Lower leg skin (tissue), 4 donors: ENCODE data around the gene DGKD. TPM values are rescaled to one million over a fixed set of nuclear protein-coding genes. Genes with fewer than 3 reads are reported as not detected.

Experiments
- DNase-seq, 2 donors: peaks; one replicate each; pipeline ENCODE4 v3.0.0-alpha.2; 2019; ENCODE audit warnings: low spot score in 2 of 2
- H3K4me3 ChIP-seq: fragments of 200-600 bp; sonication (generic); 2 replicates; pipeline ENCODE4 v1.5.1; 2017; ENCODE audit warnings: mild to moderate bottlenecking, low read depth; ENCODE audit not compliant: poor library complexity, severe bottlenecking
- POLR2A ChIP-seq, 2 donors: fragments of 450-650 bp; IDR thresholded peaks; one replicate each; pipeline ENCODE4 v1.6.1; 2016 to 2017; ENCODE audit warnings: antibody characterized with exemption in 2 of 2, mild to moderate bottlenecking in 1 of 2, moderate library complexity in 1 of 2
- WGBS, 2 donors: methylation state at CpG; one replicate each; pipeline ENCODE4 v1.1.5; 2018; 5-methylcytosine and 5-hydroxymethylcytosine counted together
- intact Hi-C: fragments of 100-400 bp; cut with DNase I; formaldehyde crosslinking; loops from one replicate; pipeline ENCODE4 v1.15.0; 2023; ENCODE audit warnings: low total_unique reads
- total RNA-seq, 4 donors: library from RNA; depleted of rRNA; stranded (reverse); fragments of >200 nt; gene quantifications; one replicate each; pipeline ENCODE4 v1.1.0, GENCODE V29; 2016
- TF ChIP-seq, protein P1 (sequence below), 3 donors: fragments of 450-650 bp; IDR thresholded peaks; one replicate each; pipeline ENCODE4 v1.5.1; 2016; ENCODE audit warnings: antibody characterized with exemption in 3 of 3, mild to moderate bottlenecking in 3 of 3, moderate library complexity in 2 of 3

Gene DGKD
- total RNA-seq, 4 donors from 2014 or later: 5.8 to 15.2 (median 7.8) TPM

DNA sequence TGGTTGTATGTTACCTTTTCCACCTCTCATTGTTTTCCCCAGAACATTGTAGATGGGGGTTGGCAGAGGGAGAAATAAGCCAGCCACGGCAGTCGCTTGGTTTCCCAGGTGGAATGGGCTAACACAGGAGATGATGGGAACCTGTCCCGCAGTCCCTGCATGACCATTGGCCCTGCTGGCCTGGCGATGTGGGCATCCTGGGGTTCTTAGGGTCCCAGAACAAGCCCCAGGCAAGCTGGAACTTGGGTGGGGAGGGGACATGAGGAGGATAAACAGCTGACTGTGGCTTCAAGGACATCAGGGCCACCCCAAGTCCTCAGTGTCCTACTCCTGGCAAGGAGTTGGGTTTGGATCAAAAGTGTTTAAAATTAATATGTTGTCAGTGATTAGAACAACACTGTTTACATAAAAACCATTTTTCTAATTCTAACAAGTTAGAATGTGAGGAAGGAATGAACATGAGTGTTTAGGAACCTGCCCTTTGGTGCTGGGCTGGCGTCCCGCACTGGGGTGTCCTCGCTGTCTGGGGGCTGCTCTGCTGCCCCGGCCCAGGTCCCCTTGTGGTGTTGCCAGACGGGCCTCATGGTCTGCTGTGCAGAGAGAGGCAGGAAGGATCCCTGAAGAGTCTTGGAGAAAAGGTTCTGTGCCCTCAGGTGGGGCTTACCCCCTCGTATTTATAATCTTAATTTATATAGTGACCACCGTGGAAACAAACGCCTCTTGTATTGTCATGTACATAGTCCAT is 117.2 kb downstream of the DGKD start:
- 95 to 96% methylated on average over 12 of the region's 12 CpGs for WGBS, 2 donors

DNA sequence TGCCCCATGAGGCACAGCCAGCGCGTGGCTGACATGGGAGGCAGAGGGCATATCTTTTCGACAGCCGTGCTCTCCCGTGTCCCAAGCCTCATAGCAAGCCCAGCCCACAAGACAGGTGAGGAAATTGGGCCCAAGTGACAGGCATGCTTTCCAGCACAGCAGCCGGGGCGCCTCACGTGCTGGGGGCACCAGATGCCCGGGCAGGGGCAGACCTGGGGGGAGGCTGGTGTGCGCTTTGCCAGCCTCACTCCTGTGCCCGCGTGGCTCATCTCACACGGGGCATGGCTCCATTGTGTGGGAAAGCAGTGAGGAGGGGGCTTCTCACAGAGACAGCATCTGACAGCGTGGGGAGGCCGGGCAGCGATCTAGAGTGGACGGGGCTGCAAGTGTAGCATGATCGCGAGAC is 119.1 kb downstream of the DGKD start:
- intact Hi-C loops: no loop called here
- DNase-seq: peak in 1 of 2 donors; percentile 77
- no peak for TF ChIP-seq POLR2A (IDR thresholded peaks at IDR 0.05)
- TF ChIP-seq, protein P1, sequence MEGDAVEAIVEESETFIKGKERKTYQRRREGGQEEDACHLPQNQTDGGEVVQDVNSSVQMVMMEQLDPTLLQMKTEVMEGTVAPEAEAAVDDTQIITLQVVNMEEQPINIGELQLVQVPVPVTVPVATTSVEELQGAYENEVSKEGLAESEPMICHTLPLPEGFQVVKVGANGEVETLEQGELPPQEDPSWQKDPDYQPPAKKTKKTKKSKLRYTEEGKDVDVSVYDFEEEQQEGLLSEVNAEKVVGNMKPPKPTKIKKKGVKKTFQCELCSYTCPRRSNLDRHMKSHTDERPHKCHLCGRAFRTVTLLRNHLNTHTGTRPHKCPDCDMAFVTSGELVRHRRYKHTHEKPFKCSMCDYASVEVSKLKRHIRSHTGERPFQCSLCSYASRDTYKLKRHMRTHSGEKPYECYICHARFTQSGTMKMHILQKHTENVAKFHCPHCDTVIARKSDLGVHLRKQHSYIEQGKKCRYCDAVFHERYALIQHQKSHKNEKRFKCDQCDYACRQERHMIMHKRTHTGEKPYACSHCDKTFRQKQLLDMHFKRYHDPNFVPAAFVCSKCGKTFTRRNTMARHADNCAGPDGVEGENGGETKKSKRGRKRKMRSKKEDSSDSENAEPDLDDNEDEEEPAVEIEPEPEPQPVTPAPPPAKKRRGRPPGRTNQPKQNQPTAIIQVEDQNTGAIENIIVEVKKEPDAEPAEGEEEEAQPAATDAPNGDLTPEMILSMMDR (IDR thresholded peaks at IDR 0.05): no peak
- H3K4me3 ChIP-seq: no peak overlapping the region
- WGBS, 2 donors: 91 to 93% methylated on average over 17 to 19 of the region's 19 CpGs

More for the DNA sequence above, 117.2 kb downstream of the DGKD start:
- no peak overlapping the region for H3K4me3 ChIP-seq
- no peak for TF ChIP-seq POLR2A (IDR thresholded peaks at IDR 0.05)
- TF ChIP-seq, protein P1 (IDR thresholded peaks at IDR 0.05): no peak
- peak in 1 of 2 donors; percentile 77 for DNase-seq
- intact Hi-C loops: no loop called here

DNA sequence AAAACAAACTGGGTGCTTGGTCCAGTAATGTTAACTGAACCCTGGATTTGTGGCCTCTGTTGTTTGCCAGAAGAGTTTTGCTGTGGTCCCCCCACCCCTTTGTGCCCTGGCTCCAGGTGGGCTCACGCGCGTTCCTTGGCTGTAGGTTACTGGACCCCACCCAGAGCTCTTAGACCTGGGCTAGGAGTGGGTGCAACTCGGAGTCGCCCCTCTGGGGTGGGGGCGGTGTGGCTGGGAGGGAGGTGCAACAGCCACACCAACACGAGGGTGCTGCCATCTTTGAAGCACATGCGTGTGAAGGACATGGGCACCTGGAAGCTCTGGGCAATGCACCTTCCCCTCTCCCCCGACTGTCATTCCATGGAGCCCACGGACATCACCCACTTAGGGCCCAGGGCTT is 119.6 kb downstream of the DGKD start:
- intact Hi-C loops: no loop called here
- 90 to 91% methylated on average over 7 to 10 of the region's 10 CpGs for WGBS, 2 donors
- DNase-seq: peak in 1 of 2 donors; percentile 56
- H3K4me3 ChIP-seq: no peak overlapping the region
- TF ChIP-seq POLR2A (IDR thresholded peaks at IDR 0.05): no peak
- TF ChIP-seq, protein P1 (IDR thresholded peaks at IDR 0.05): no peak

DNA sequence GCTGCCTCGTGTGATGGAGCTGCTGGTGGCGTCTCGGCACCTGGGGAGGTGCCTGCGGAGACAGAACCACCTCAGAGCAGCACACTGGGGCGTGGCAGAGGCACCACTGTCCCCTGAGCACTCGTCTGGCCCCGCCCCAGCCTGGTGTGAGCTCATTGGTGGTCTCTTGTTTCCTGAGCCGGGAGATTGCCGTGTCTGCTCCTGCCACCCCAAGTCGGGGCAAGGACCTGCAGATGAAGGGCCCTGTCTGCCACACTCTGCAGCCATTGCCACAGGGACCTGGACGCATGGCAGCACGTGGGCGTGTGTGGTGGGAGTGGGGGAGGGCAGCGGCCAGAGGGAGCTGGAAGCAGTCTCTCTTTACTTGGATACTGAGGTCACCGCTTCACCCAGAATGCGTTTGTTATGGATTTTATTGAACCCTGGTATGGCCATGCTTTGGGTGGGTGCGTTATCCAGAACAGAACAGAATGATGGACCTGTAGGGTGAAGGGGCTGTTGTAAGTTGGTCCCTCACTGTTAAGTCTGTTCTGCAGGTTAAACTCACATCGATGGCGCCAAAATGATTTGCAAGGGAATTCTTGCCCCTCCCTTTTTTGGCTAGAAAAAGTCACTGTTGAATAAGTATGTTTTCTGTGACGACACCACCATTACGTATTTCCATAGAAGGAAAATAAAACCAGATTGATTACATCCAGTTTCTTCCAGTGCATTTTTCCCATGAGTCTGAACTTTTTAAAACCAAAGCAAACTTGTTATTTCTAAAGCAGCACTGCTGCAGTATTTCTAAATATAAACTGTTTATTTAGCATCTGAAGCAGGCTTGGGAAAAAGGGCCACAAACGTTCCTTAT is 120.2 kb downstream of the DGKD start:
- intact Hi-C loops: no loop called here
- no peak for TF ChIP-seq POLR2A (IDR thresholded peaks at IDR 0.05)
- TF ChIP-seq, protein P1 (IDR thresholded peaks at IDR 0.05): no peak
- H3K4me3 ChIP-seq: no peak overlapping the region
- DNase-seq: no peak
- WGBS, 2 donors: 77 to 78% methylated on average over 16 to 21 of the region's 22 CpGs

DNA sequence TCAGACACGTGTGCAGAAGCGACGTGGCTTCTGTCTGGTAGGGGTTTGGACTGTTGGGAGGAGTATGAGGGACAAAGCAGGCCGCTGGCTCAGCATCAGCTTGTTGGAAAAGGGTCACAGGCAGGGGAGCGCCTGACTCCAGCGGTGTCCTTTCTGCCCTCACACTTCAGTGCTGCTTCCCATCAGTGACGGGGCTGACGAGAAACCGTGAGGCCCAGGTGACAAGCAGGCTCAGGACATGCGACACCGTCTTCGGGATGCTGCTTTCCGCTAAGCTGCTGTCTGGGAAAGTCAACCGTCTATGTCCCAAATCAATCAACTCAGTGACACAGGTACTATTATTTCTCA is 121.7 kb downstream of the DGKD start:
- intact Hi-C loops: no loop called here
- DNase-seq: peak in 1 of 2 donors; percentile 62
- no peak overlapping the region for H3K4me3 ChIP-seq
- TF ChIP-seq POLR2A (IDR thresholded peaks at IDR 0.05): no peak
- TF ChIP-seq, protein P1 (IDR thresholded peaks at IDR 0.05): no peak
- 90 to 92% methylated on average over 11 to 14 of the region's 14 CpGs for WGBS, 2 donors
